Measurements from ENCODE around the gene KLC3. TPM values are rescaled to one million over a fixed set of nuclear protein-coding genes. Genes with fewer than 3 reads are reported as not detected.

Gene KLC3
- total RNA-seq, 2 experiments from 2014 or later: not detected

DNA sequence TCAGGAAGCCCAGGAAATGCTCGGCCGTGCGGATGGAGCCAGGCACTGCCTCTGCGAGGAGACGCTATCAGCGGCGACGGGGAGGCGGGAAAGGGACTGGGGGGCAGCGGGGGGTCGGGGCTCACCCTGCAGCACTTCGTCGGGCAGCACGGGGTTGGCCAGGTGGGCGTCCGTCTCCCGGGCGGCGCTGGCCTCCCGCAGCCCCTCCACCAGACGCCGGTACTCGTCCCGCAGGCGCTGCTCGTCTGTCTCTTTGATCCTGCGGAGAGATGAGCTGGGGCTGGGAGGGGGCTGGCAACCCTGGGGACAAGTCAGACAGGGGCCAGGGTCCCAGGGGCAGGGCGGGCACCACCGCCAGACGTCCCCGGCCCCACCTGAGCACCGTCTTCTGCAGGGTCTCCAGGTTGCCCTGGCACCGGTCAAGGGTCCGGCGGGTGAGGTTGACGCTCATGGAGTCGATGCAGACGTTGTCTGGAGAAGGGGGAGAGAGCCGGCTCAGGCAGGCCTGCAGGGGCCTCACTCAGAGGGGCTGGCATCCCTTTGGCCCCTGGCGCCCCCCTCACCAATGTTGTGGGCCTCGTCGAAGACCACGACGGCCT lies 23.4 kb downstream of the KLC3 start:
- ChIA-PET POLR2A (no interaction called here), CTCF (interaction anchor here (0.6 kb wide), 1 partner anchor 122 kb away, joined by 3 read pairs; no protein-coding TSS in a partner anchor)

- POLR2A ChIA-PET: no interaction called here
- CTCF ChIA-PET: no interaction called here
Observed at GRCh38 chr19:45364696-45365095, 24.1 kb downstream of the KLC3 start.

GRCh38 chr19:45368127-45368526 lies 27.6 kb downstream of the KLC3 start:
- ChIA-PET POLR2A (no interaction called here), CTCF (interaction anchor here (0.8 to 1.4 kb wide), 2 partner anchors 29 to 110 kb away, joined by 3 to 4 read pairs; no protein-coding TSS in a partner anchor)

DNA sequence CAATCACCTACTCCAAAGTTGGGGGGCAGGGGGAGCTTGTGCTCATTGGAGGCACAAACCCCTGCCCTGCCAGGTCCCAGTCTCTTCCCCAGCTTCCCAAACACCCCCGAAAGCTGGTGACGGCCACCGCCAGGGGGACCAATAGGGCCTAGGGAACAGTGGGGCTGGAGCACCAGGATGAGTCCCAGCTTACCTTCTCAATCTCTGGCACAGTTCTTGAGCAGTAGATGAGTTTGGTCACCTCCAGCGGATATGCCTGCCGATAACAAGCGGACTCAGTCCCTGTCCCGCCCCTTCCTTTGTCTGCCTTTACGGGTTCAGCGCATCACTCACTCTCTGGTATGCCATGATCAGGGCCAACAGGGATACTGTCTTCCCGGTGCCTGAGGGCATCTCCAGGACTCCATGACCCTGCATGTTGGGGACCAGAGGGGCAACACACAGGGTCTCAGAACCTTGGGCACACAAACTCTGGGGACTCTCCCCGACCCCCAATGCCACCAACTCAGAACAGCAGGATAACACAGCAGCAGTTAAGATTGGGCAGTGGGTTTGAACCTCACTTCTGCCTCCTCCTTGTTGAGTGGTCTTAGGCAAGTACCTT lies 28.3 kb downstream of the KLC3 start:
- ChIA-PET CTCF (interaction anchor here (0.8 to 3.1 kb wide), 3 partner anchors 30 to 110 kb away, joined by 3 to 9 read pairs (median 4); no protein-coding TSS in a partner anchor), POLR2A (no interaction called here)

DNA sequence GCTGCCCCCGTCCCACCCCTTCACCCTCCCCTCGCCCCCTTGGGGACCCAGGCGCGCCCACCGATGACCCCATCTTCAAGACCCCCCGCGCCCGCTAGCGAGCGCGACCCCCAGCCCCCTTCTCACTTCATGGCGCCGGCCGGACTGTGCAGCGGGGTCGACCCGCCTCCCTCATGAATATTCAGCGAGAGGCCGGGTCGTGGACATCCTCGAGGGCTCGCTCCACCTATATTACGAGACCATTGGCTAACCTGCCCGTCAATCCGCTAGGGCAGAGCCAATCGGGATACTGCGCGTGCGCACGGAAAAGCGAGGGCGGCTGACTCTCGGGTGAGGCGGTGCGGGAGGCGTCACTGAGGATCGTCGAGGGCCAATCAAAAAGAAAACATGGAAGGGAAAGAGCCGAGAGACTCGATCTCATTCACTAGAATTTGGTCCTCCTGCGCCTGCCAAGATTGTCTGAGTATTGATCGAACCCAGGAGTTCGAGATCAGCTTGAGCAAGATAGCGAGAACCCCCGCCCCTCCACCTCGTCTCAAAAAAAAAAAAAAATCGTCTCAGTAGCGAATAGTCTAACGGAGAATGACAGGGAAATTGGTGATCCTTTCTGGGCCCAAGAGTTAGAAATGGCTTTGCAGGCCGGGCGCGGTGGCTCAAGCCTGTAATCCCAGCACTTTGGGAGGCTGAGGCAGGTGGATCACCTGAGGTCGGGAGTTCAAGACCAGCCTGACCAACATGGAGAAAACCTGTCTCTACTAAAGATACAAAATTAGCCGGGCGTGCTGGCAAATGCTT lies 30.1 kb downstream of the KLC3 start, which contains the start of gene ERCC2:
Gene ERCC2 (minus strand): TSS at position 164 of the 795 bp plus-strand sequence. CDS start 33 bp downstream, at position 131.
- ChIA-PET CTCF (interaction anchor here (3.1 kb wide), 1 partner anchor 32 kb away, joined by 9 read pairs; no protein-coding TSS in a partner anchor), POLR2A (interaction anchor here (1.0 kb wide), 1 partner anchor 68 kb away, joined by 3 read pairs; no protein-coding TSS in a partner anchor)

DNA sequence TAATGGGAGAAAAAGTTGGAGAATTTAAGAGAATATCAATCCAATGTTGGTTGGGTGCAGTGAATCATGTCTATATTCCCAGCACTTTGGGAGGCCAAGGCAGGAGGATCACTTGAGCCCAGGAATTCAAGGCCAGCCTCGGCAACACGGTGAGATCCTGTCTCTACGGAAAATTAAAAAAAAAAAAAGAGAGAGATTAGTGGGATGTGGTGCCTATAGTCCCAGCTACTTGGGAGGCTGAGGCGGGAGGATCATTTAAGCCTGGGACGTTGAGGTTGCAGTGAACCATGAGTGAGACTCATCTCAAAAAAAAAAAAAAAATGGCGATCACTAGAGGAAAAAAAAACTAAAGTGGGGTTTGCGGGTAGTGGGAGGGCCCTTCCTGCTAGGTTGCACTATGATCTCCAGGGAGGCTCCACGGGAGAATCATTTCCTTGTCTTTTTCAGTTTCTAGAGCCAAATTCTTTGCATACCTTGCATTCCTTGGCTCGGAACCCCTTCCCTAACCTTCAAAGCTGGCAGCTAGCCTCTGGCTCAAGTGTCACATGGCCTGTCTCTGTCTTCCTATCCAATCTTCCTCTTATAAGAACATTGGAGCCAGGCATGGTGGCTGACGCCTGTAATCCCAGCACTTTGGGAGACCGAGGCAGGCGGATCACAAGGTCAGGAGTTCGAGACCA lies 35.6 kb downstream of the KLC3 start:
- CTCF ChIA-PET: interaction anchor here (1.1 kb wide), 1 partner anchor 63 kb away, joined by 3 read pairs; no protein-coding TSS in a partner anchor
- POLR2A ChIA-PET: no interaction called here

- ChIA-PET CTCF (interaction anchor here (1.2 kb wide), 1 partner anchor 105 kb away, joined by 3 read pairs; no protein-coding TSS in a partner anchor), POLR2A (no interaction called here)
Observed at GRCh38 chr19:45380107-45380506, 39.6 kb downstream of the KLC3 start.

DNA sequence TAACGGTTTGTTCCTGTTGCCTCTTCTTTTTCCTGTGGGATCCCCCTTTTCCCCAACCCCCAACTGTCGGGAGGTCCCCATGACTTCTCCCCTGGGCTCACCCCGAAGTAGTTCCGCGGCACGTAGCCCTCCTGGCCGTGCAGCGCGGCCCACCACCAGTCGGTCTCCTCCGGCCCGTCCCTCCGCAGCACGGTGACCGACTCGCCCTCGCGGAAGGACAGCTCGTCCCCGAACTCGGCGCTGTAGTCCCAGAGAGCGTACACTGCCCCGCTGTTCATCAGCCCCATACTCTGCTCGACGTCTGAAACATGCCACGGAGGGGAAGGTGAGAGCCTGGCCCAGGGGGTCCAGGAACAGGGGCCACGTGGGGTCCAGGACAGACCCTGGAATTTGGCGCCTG lies 41.9 kb downstream of the KLC3 start:
- ChIA-PET CTCF (no interaction called here), POLR2A (no interaction called here)

DNA sequence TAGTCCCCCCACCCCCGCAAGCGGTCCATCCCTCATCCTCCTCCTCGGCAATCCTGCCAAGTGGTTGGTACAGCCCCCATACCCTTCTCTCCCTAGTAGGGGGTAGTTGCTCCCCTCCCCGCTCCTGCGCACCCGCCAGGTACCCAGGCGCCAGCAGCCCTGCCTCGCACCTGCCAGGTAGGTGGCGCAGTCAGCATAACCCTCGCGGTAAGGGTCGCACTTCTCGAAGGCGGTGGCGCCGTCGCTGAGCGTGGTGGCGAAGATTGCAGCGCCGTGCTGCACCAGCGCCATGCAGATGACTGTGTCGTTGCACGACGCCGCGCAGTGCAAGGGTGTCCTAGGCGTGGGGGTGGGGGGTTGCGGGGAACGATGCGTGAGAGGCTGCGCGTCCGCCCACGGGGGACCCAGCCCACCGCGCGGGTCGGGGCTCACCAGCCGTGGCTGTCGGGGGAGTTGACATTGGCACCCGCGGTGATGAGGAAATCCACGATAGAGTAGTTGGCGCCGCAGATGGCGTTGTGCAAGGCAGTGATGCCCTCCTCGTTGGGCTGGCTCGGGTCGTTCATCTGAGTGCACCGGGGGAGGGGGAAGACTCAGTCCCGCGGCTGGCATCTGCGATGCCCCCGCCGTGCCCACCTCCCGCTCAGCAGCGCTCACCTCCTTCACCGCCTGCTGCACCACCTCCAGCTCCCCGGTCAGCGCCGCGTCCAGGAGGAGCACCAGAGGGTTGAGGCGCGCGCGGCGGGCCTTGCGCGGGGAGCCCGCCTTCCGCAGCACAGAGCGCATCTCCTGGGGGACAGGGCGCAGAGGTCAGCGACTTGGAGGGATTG lies 45.1 kb downstream of the KLC3 start:
- POLR2A ChIA-PET: no interaction called here
- CTCF ChIA-PET: interaction anchor here (0.6 kb wide), 1 partner anchor 300 kb away, joined by 4 read pairs; no protein-coding TSS in a partner anchor

GRCh38 chr19:45391346-45391745 lies 50.8 kb downstream of the KLC3 start:
- ChIA-PET POLR2A (no interaction called here), CTCF (no interaction called here)

GRCh38 chr19:45391871-45392665 lies 51.5 kb downstream of the KLC3 start:
- POLR2A ChIA-PET: no interaction called here
- CTCF ChIA-PET: no interaction called here

DNA sequence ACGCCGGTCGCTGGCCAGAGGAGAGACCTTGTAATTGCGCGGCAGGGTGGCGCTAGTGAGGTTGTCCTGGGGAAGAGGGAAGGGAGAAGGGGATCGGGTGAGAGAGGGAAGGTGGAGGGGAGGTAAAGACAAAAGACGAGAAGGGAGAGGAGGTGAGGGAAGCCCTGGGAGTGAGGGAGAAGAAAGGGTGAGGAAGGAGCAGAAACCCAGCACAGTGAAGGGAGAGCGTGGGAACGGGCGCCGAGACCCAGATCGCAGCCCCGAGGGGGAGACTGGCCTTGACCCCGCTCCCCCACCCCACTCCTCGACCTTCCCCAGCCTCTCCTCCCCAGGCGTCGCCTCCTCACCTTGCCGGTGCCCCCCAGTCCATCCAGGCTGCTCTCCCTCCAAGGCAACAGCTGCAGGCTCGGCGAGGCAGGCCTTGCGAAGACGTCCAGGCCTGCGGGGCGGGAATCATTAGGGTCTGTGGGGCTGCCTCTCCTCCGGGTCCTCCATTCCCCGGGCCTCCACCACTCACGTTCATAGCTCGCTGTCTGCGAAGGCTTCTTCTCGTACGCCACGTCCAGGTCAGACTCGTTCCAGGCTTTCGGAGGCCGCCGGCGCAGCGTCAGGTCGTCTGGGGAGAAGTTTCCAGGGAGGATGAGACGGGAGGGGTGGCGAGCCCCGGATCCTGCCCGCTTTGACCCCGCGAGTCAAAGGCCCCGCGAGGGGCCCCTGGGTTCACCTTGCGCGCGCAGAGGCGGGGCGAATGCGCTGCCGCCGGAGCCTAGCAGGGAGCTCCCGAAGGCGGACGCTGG lies 55.5 kb downstream of the KLC3 start:
- POLR2A ChIA-PET: interaction anchor here (0.6 kb wide), 1 partner anchor 242 kb away, joined by 3 read pairs; no protein-coding TSS in a partner anchor
- CTCF ChIA-PET: interaction anchor here (1.1 kb wide), 1 partner anchor 12 kb away, joined by 3 read pairs; no protein-coding TSS in a partner anchor

DNA sequence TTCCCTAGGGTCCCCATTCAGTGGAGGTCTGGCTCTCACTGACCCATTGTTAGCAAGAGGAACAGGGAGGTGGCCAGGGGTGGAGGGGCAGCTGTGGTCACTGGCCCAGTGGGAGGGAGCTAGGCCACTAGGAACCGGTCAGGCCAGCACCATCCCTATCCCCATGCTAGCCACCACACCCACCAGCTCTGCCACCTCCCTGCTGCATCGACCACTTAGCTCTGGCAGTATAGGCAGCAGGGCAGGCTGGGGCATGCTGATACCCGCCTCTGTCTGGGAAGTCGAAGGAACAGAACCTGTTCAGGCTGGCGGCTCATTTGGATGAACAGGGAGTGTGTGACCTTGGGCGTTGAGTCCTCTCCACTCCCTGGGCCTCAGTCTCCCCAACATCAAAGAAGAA lies 59.6 kb downstream of the KLC3 start:
- ChIA-PET POLR2A (no interaction called here), CTCF (interaction anchor here (0.6 to 6.0 kb wide), 5 partner anchors 40 to 560 kb away, joined by 3 to 28 read pairs (median 3); no protein-coding TSS in a partner anchor)

All from activated CD8-positive, alpha-beta memory T cell treated with anti-CD3 and anti-CD28 coated beads for 36 hours (primary cell).